Left ventricle myocardium inferior (tissue), 1 donor: ENCODE measurements around the gene G3BP2. TPM values are rescaled to one million over a fixed set of nuclear protein-coding genes. Genes with fewer than 3 reads are reported as not detected.

Experiments used
- DNase-seq: peaks from one replicate; pipeline ENCODE4 v3.0.0-alpha.2; 2020
- H3K27ac ChIP-seq: fragments of 200-600 bp; replicated peaks from 2 replicates; pipeline ENCODE4 v1.8.0; 2021
- H3K27me3 ChIP-seq: fragments of 200-600 bp; 2 replicates; pipeline ENCODE4 v1.8.0; 2021; ENCODE audit warnings: low read depth
- H3K36me3 ChIP-seq: fragments of 200-600 bp; 2 replicates; pipeline ENCODE4 v1.8.0; 2021
- H3K4me1 ChIP-seq: fragments of 200-600 bp; 2 replicates; pipeline ENCODE4 v1.8.0; 2021
- H3K4me3 ChIP-seq: fragments of 200-600 bp; 2 replicates; pipeline ENCODE4 v1.8.0; 2021; ENCODE audit warnings: mild to moderate bottlenecking, moderate library complexity
- H3K9me3 ChIP-seq: fragments of 200-600 bp; replicated peaks from 2 replicates; pipeline ENCODE4 v1.8.0; 2021
- intact Hi-C: fragments of 100-400 bp; cut with micrococcal nuclease; formaldehyde crosslinking; loops from one replicate; pipeline ENCODE4 v1.11.0; 2022
- total RNA-seq: library from RNA; stranded (reverse); fragmentation: NEBNext Ultra II Directional; extraction: Animal tissue kit (Norgen Biotek cat#: 25700); gene quantifications from one replicate; pipeline ENCODE4 v1.2.1, GENCODE V29; 2021
- TF ChIP-seq, protein P1 (sequence below): fragments of 200-600 bp; IDR thresholded peaks from 2 replicates; pipeline ENCODE4 v1.8.0; 2021; ENCODE audit warnings: antibody characterized with exemption, mild to moderate bottlenecking, borderline replicate concordance
- donor health status: DM: no; HTN: yes; CAD: no; lungs with severe emphysema.

The G3BP2 gene
- total RNA-seq, 1 donor from 2014 or later, result 71.2 TPM

DNA sequence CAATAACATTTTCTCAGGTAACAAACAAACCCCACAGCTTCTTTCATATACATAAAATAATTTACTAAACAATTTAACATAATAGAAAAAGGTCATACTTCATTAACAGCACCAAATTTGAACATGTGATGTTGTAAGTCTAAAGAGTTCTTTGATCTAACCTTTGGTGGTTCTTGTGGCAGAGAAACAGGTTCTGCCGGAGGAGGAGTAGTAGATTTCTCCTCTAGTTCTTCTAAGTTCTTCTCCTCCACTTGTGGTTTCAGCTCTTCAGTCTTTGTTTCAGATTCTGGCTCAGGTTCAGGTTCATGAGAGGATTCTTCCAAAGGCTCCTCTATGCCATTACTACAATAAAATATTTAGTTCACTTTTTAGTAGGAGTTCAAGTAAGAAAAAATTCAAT is 18.3 kb downstream of the G3BP2 start:
- no peaks in the 10 kb centered on the region for H3K27me3 ChIP-seq
- TF ChIP-seq, protein P1, sequence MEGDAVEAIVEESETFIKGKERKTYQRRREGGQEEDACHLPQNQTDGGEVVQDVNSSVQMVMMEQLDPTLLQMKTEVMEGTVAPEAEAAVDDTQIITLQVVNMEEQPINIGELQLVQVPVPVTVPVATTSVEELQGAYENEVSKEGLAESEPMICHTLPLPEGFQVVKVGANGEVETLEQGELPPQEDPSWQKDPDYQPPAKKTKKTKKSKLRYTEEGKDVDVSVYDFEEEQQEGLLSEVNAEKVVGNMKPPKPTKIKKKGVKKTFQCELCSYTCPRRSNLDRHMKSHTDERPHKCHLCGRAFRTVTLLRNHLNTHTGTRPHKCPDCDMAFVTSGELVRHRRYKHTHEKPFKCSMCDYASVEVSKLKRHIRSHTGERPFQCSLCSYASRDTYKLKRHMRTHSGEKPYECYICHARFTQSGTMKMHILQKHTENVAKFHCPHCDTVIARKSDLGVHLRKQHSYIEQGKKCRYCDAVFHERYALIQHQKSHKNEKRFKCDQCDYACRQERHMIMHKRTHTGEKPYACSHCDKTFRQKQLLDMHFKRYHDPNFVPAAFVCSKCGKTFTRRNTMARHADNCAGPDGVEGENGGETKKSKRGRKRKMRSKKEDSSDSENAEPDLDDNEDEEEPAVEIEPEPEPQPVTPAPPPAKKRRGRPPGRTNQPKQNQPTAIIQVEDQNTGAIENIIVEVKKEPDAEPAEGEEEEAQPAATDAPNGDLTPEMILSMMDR, result no peak
- intact Hi-C loops, result loop anchor here (10.0 kb wide), 2 partner anchors 110 to 320 kb away; no protein-coding TSS in a partner anchor

DNA sequence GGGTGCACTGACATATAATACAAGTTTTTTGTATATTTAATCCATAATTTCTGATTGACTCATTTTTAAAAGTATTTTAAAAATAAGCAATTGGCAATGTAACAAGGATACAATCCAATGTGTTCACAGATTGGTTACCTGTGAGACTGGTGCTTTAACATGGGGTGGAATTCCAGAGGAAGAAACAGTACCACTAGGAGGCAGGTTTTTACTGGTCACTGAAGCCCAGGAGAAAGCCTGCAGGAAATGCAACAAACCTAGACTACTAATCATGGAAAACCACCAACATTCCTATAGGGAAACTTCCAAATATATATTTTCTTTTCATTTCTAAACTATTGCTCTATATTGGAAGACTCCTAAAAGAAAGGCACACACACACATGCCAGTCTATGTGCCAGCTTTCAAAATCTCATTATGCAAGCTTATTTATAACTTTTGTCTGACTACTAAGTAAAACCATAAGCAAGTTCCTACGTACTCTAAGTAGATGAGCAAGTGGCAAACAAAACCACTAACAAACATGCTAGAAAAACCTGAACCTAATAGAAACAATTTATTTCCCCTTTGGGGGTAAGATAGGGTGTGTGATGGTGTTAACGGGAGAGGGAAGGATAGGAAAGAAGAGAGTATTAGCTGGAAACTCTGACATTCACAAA is 19.2 kb downstream of the G3BP2 start:
- H3K27me3 ChIP-seq, result no peaks in the 10 kb centered on the region
- H3K4me1 ChIP-seq, result peaks cover 5% of the 10 kb centered on the region
- no peak overlapping the region for H3K4me3 ChIP-seq
- DNase-seq, result no peak
- intact Hi-C loops, result loop anchor here (10.0 kb wide), 2 partner anchors 111 to 321 kb away; no protein-coding TSS in a partner anchor
- no peak overlapping the region for H3K27ac ChIP-seq
- TF ChIP-seq, protein P1, result peak; percentile 60
- no peaks in the 10 kb centered on the region for H3K9me3 ChIP-seq
- H3K36me3 ChIP-seq, result peaks cover 78% of the 10 kb centered on the region

More for the DNA sequence above, 18.3 kb downstream of the G3BP2 start:
- Histone ChIP-seq H3K4me1 (peaks cover 10% of the 10 kb centered on the region), H3K4me3 (no peak overlapping the region), H3K9me3 (no peaks in the 10 kb centered on the region), H3K27ac (no peak overlapping the region), H3K36me3 (peaks cover 71% of the 10 kb centered on the region)
- no peak for DNase-seq

DNA sequence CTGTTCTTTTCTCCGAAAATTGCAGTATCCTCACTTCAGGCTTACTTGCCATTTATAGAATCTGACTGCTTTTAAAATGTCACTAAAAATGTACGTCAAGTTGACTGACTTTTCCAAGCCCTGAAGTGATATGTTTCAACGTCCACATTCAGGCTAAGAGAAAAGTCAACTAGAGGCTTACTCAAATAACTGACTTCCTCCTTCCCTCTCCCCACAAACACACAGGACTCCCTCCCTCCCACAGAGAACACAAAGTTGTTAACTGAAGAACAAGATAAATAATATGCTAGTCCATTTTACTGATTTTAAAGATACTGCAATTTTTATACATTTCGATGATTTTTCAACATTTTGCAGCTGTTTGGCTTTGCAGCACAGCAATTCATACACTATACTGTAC is 29.1 kb downstream of the G3BP2 start:
- Histone ChIP-seq H3K36me3 (peaks cover 55% of the 10 kb centered on the region), H3K4me3 (no peak overlapping the region)
- TF ChIP-seq, protein P1, result no peak

GRCh38 chr4:75643651-75644050 is 29.6 kb downstream of the G3BP2 start:
- intact Hi-C loops, result no loop called here
- DNase-seq, result no peak
- Histone ChIP-seq H3K27me3 (no peaks in the 10 kb centered on the region), H3K9me3 (no peaks in the 10 kb centered on the region), H3K36me3 (peaks cover 51% of the 10 kb centered on the region), H3K4me3 (no peak overlapping the region), H3K4me1 (no peaks in the 10 kb centered on the region), H3K27ac (no peak overlapping the region)
- TF ChIP-seq, protein P1, result no peak

More for the DNA sequence above, 29.1 kb downstream of the G3BP2 start:
- no peak for DNase-seq
- no peaks in the 10 kb centered on the region for H3K4me1 ChIP-seq
- intact Hi-C loops, result no loop called here
- H3K27me3 ChIP-seq, result no peaks in the 10 kb centered on the region
- H3K27ac ChIP-seq, result no peak overlapping the region
- H3K9me3 ChIP-seq, result no peaks in the 10 kb centered on the region

DNA sequence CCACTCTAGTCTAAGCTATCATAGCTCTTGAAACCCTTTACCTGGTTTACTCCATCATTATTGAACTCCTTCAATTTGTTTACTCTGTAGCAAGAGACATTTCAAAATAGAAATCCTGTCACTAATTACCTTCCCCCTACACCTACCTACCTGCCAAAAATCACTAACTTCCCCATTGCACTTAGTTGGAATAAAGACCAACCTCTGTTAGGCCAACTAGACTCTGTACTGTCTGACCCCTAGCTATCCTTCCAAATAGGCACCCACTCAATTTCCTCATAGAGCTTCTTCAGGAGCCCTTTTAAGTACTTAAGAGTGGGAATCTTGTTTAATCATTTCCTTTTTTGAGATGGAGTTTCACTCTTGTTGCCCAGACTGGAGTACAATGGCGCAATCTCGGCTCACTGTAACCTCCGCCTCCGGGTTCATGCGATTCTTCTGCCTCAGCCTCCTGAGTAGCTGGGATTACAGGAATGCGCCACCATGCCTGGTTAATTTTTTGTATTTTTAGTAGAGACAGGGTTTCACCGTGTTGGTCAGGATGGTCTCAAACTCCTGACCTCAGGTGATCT is 34.0 kb downstream of the G3BP2 start:
- no peak overlapping the region for H3K4me3 ChIP-seq
- H3K27ac ChIP-seq, result no peak overlapping the region
- H3K36me3 ChIP-seq, result peaks cover 7% of the 10 kb centered on the region
- TF ChIP-seq, protein P1, result no peak
- no peak for DNase-seq
- no peaks in the 10 kb centered on the region for H3K27me3 ChIP-seq
- intact Hi-C loops, result no loop called here
- no peaks in the 10 kb centered on the region for H3K9me3 ChIP-seq
- H3K4me1 ChIP-seq, result no peaks in the 10 kb centered on the region
